Type B pancreatic cell (in vitro differentiated cells): Measurements from ENCODE around the gene FGB. TPM values are rescaled to one million over a fixed set of nuclear protein-coding genes. Genes with fewer than 3 reads are reported as not detected.

Experiments used
- DNase-seq: peaks from one replicate; pipeline ENCODE4 v3.0.0; 2021; ENCODE audit warnings: mixed read lengths; ENCODE audit not compliant: unreplicated experiment; ENCODE audit errors: extremely low spot score
- H3K27ac Mint-ChIP-seq: 2 replicates; pipeline ENCODE4 v1.8.0; 2021; ENCODE audit warnings: mild to moderate bottlenecking, mixed read lengths
- H3K27me3 Mint-ChIP-seq: 2 replicates; pipeline ENCODE4 v1.8.0; 2021; ENCODE audit warnings: mixed read lengths
- H3K36me3 Mint-ChIP-seq: 2 replicates; pipeline ENCODE4 v1.8.0; 2021; ENCODE audit warnings: mixed read lengths
- H3K4me1 Mint-ChIP-seq: one replicate; pipeline ENCODE4 v1.8.0; 2021; ENCODE audit warnings: mixed read lengths; ENCODE audit not compliant: unreplicated experiment
- H3K4me3 Mint-ChIP-seq: 2 replicates; pipeline ENCODE4 v1.8.0; 2021; ENCODE audit warnings: mild to moderate bottlenecking, mixed read lengths
- H3K9me3 Mint-ChIP-seq: 2 replicates; pipeline ENCODE4 v1.8.0; 2021; ENCODE audit warnings: mixed read lengths
- total RNA-seq: library from RNA; stranded (reverse); gene quantifications from 2 replicates; pipeline ENCODE4 v1.2.1, GENCODE V29; 2021; ENCODE audit warnings: low replicate concordance
- TF ChIP-seq, protein P1 (sequence below): fragments of 200-600 bp; sonication (generic); conservative IDR thresholded peaks from 2 replicates; pipeline ENCODE4 v1.5.0; 2021; ENCODE audit warnings: antibody characterized with exemption, mild to moderate bottlenecking

FGB gene
- total RNA-seq, 1 donor from 2014 or later = 32.8 TPM

GRCh38 chr4:154566639-154567204 is 3.9 kb downstream of the FGB start:
- no peak overlapping the region for H3K27ac Mint-ChIP-seq
- DNase-seq = no peak

GRCh38 chr4:154569028-154569427 is 6.2 kb downstream of the FGB start:
- no peak for DNase-seq
- H3K27me3 Mint-ChIP-seq = peaks cover 3% of the 10 kb centered on the region
- no peak overlapping the region for H3K4me3 Mint-ChIP-seq
- no peak overlapping the region for H3K27ac Mint-ChIP-seq
- no peaks in the 10 kb centered on the region for H3K4me1 Mint-ChIP-seq
- TF ChIP-seq, protein P1, sequence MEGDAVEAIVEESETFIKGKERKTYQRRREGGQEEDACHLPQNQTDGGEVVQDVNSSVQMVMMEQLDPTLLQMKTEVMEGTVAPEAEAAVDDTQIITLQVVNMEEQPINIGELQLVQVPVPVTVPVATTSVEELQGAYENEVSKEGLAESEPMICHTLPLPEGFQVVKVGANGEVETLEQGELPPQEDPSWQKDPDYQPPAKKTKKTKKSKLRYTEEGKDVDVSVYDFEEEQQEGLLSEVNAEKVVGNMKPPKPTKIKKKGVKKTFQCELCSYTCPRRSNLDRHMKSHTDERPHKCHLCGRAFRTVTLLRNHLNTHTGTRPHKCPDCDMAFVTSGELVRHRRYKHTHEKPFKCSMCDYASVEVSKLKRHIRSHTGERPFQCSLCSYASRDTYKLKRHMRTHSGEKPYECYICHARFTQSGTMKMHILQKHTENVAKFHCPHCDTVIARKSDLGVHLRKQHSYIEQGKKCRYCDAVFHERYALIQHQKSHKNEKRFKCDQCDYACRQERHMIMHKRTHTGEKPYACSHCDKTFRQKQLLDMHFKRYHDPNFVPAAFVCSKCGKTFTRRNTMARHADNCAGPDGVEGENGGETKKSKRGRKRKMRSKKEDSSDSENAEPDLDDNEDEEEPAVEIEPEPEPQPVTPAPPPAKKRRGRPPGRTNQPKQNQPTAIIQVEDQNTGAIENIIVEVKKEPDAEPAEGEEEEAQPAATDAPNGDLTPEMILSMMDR = no peak
- no peaks in the 10 kb centered on the region for H3K9me3 Mint-ChIP-seq
- H3K36me3 Mint-ChIP-seq = no peaks in the 10 kb centered on the region

More at GRCh38 chr4:154566639-154567204, 3.9 kb downstream of the FGB start:
- Mint-ChIP-seq H3K4me1 (no peaks in the 10 kb centered on the region), H3K4me3 (no peak overlapping the region), H3K27me3 (peaks cover 3% of the 10 kb centered on the region), H3K9me3 (no peaks in the 10 kb centered on the region), H3K36me3 (no peaks in the 10 kb centered on the region)
- TF ChIP-seq, protein P1 = no peak

GRCh38 chr4:154569584-154569983 is 6.8 kb downstream of the FGB start:
- H3K9me3 Mint-ChIP-seq = no peaks in the 10 kb centered on the region

GRCh38 chr4:154573190-154573870 is 10.5 kb downstream of the FGB start:
- no peaks in the 10 kb centered on the region for H3K4me1 Mint-ChIP-seq
- peaks cover 3% of the 10 kb centered on the region for H3K27me3 Mint-ChIP-seq
- no peak overlapping the region for H3K4me3 Mint-ChIP-seq
- TF ChIP-seq, protein P1 = no peak
- H3K27ac Mint-ChIP-seq = no peak overlapping the region
- no peak for DNase-seq
- no peaks in the 10 kb centered on the region for H3K9me3 Mint-ChIP-seq
- no peaks in the 10 kb centered on the region for H3K36me3 Mint-ChIP-seq

More at GRCh38 chr4:154569584-154569983, 6.8 kb downstream of the FGB start:
- no peak overlapping the region for H3K27ac Mint-ChIP-seq
- no peaks in the 10 kb centered on the region for H3K36me3 Mint-ChIP-seq
- H3K4me1 Mint-ChIP-seq = no peaks in the 10 kb centered on the region
- no peak for DNase-seq
- H3K27me3 Mint-ChIP-seq = peaks cover 3% of the 10 kb centered on the region
- no peak overlapping the region for H3K4me3 Mint-ChIP-seq
- TF ChIP-seq, protein P1 = no peak

- Mint-ChIP-seq H3K4me1 (no peaks in the 10 kb centered on the region), H3K27me3 (peaks cover 3% of the 10 kb centered on the region), H3K27ac (no peak overlapping the region), H3K36me3 (no peaks in the 10 kb centered on the region), H3K9me3 (no peaks in the 10 kb centered on the region), H3K4me3 (no peak overlapping the region)
- TF ChIP-seq, protein P1 = no peak
- no peak for DNase-seq
Measured at GRCh38 chr4:154574311-154574710, 11.5 kb downstream of the FGB start.
